CD4-positive, alpha-beta T cell treated with Interleukin-15 for 1 hour (primary cell): ENCODE measurements around the gene HKDC1.
"Not testable (repeated sequence)": the region's sequence is repeated elsewhere in the genome, so short reads cannot be mapped to it uniquely, and the experiment has no call there.

ENCODE experiments used
- DNase-seq: peaks from one replicate; pipeline ENCODE4 v3.0.0-alpha.2; 2020

The HKDC1 gene

GRCh38 chr10:69220041-69220451 lies at the start of gene HKDC1:
Gene HKDC1, plus strand, starts transcription at chr10:69220332. Its CDS starts 104 bp downstream, at chr10:69220436.
- DNase-seq, result no peak

- no peak for DNase-seq
These were observed 47.7 kb upstream of the HKDC1 start for GRCh38 chr10:69172241-69172982.

- not testable (repeated sequence) for DNase-seq
These were observed 44.8 kb upstream of the HKDC1 start for GRCh38 chr10:69175326-69175725.

GRCh38 chr10:69176823-69177222 lies 43.3 kb upstream of the HKDC1 start:
- no peak for DNase-seq

- peak; percentile 47 for DNase-seq
These were observed 40.9 kb upstream of the HKDC1 start for GRCh38 chr10:69179089-69179742.

GRCh38 chr10:69179743-69180524 lies 40.2 kb upstream of the HKDC1 start, which contains the start of gene SUPV3L1:
Gene SUPV3L1, plus strand, starts transcription at chr10:69180234. Its CDS starts 58 bp downstream, at chr10:69180292.
- DNase-seq, result peak; percentile 93

- DNase-seq, result no peak
These were observed 39.5 kb upstream of the HKDC1 start for GRCh38 chr10:69180525-69181204.

GRCh38 chr10:69181433-69181832 lies 38.7 kb upstream of the HKDC1 start:
- no peak for DNase-seq

GRCh38 chr10:69182005-69182404 lies 38.1 kb upstream of the HKDC1 start:
- no peak for DNase-seq

- no peak for DNase-seq
These were observed 33.6 kb upstream of the HKDC1 start for GRCh38 chr10:69186524-69186923.

- DNase-seq, result no peak
These were observed 19.1 kb upstream of the HKDC1 start for GRCh38 chr10:69201045-69201444.

- DNase-seq, result no peak
These were observed 17.8 kb upstream of the HKDC1 start for GRCh38 chr10:69202332-69202731.

- no peak for DNase-seq
These were observed 11.4 kb upstream of the HKDC1 start for GRCh38 chr10:69208761-69209160.

GRCh38 chr10:69209787-69210484 lies 10.2 kb upstream of the HKDC1 start:
- DNase-seq, result no peak

GRCh38 chr10:69211104-69211503 lies 9.0 kb upstream of the HKDC1 start:
- DNase-seq, result no peak

GRCh38 chr10:69211524-69211923 lies 8.6 kb upstream of the HKDC1 start:
- DNase-seq, result no peak

GRCh38 chr10:69213591-69214311 lies 6.4 kb upstream of the HKDC1 start:
- no peak for DNase-seq

- no peak for DNase-seq
These were observed 5.4 kb upstream of the HKDC1 start for GRCh38 chr10:69214666-69215131.

GRCh38 chr10:69215405-69216171 lies 4.5 kb upstream of the HKDC1 start:
- DNase-seq, result no peak

- DNase-seq, result no peak
These were observed 3.5 kb upstream of the HKDC1 start for GRCh38 chr10:69216577-69217118.
